Left renal cortex interstitium (tissue), 4 donors: ENCODE data around the gene SELENOP. TPM values are rescaled to one million over a fixed set of nuclear protein-coding genes. Genes with fewer than 3 reads are reported as not detected.
A peak's percentile ranks its signal among the peaks of the same experiment; 100 is the strongest.

ENCODE experiments used
- DNase-seq, 4 donors: peaks; one replicate each; pipeline ENCODE4 v3.0.0-alpha.2; 2013; ENCODE audit warnings: low read depth in 4 of 4, low spot score in 2 of 4, missing footprints in 1 of 4
- polyA plus RNA-seq, 4 donors: library from polyadenylated mRNA; unstranded; fragments of 120-200 nt; gene quantifications; one replicate each; pipeline ENCODE4 v1.2.1, GENCODE V29; 2013; ENCODE audit not compliant: insufficient read length in 4 of 4

Gene SELENOP
- polyA plus RNA-seq, 4 donors: 420 to 567 (median 423) TPM

GRCh38 chr5:42799668-42800114, 12.0 kb downstream of the SELENOP start:
- no peak for DNase-seq

GRCh38 chr5:42799241-42799608, 12.5 kb downstream of the SELENOP start:
- no peak for DNase-seq

GRCh38 chr5:42798284-42799240, 13.1 kb downstream of the SELENOP start:
- DNase-seq: no peak

- DNase-seq: no peak
These were observed 20.5 kb downstream of the SELENOP start for GRCh38 chr5:42791151-42791550.

GRCh38 chr5:42787845-42788244, 23.8 kb downstream of the SELENOP start:
- DNase-seq: no peak

GRCh38 chr5:42787073-42787472, 24.6 kb downstream of the SELENOP start:
- DNase-seq: no peak

- DNase-seq: no peak
These were observed 25.9 kb downstream of the SELENOP start for GRCh38 chr5:42785756-42786155.

GRCh38 chr5:42784132-42784531, 27.6 kb downstream of the SELENOP start:
- DNase-seq: no peak

GRCh38 chr5:42781584-42781983, 30.1 kb downstream of the SELENOP start:
- no peak for DNase-seq

GRCh38 chr5:42779083-42779482, 32.6 kb downstream of the SELENOP start:
- DNase-seq: no peak

- DNase-seq: no peak
These were observed 39.3 kb downstream of the SELENOP start for GRCh38 chr5:42772265-42772993.

- DNase-seq: no peak
These were observed 41.7 kb downstream of the SELENOP start for GRCh38 chr5:42770003-42770402.

- no peak for DNase-seq
These were observed 43.6 kb downstream of the SELENOP start for GRCh38 chr5:42768106-42768504.

GRCh38 chr5:42767491-42768105, 44.1 kb downstream of the SELENOP start:
- DNase-seq: no peak

- no peak for DNase-seq
These were observed 49.9 kb downstream of the SELENOP start for GRCh38 chr5:42761791-42762190.

- no peak for DNase-seq
These were observed 51.3 kb downstream of the SELENOP start for GRCh38 chr5:42760426-42760825.

- no peak for DNase-seq
These were observed 52.2 kb downstream of the SELENOP start for GRCh38 chr5:42759456-42759855.

GRCh38 chr5:42756606-42757601, 54.8 kb downstream of the SELENOP start, which contains the start of gene CCDC152:
CCDC152 (plus strand) TSS chr5:42756818; CDS start chr5:42759122, 2,304 bp downstream.
- DNase-seq: peak in 1 of 4 donors; percentile 21

GRCh38 chr5:42753099-42753498, 58.6 kb downstream of the SELENOP start:
- DNase-seq: no peak

GRCh38 chr5:42751044-42751443, 60.6 kb downstream of the SELENOP start:
- DNase-seq: no peak
